NCI-H1930 (cell line): ENCODE results near the gene STK39.

Experiments
- DNase-seq, 2 experiments: peaks; one replicate each; lab custom pipeline; 2025; lab: John Stamatoyannopoulos, UW

Gene STK39

DNA sequence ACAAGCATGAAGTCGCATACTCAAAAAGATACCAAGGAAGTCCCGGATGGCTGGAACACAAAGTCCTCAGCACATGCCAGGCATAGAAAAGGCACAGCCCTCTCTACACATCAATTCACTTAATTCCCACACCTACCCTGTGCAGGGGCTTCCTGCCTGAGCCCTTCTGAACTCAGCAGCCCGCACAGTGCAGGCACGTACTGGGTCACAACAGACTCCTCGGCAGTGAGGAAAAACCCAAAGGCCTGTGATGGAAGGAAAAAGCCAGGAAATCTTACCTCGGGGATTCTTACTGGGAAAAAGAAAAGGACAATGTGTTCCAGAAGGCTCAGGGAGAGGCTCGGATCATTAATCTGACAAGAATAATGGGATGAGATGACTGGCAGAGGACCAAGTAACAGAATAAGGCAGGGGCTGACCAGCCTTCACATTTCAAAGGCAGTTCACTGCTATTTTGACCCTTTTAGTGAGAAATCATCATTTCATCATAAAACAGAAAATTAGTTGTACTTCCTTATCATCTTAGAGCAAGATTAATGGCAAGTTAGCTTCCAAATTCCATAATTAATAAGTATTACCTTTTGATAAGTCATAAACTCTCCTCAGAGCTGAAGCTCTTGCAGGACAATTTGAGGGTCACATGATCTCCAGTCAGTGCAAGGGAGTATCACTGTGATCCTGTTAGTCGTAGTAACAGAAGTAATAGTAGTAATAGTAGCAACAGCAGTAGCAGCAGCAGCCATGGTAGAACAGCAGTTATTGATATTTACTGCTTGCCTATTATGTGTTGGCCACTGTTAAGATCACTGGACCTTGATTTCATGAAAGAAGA lies 87.4 kb downstream of the STK39 start:
- no peak for DNase-seq

DNA sequence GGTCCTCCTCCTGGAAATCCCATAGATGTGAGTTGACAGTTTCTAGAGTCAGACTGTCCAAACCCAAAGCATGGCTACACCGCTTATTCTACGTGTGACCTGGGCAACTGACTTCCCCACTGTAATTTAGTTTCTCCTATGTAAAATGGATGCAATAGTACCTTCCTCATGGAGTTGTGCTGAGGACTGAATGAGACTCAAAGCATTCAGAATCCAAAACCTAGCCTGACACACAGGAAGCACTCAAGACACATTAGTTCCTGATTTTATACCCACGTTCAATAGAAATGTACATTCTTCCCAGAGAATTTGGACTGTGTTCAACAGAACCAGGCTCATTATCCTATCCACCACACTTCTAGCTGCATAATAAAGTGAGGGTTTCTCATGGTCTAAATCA lies 88.8 kb downstream of the STK39 start:
- DNase-seq, result no peak

DNA sequence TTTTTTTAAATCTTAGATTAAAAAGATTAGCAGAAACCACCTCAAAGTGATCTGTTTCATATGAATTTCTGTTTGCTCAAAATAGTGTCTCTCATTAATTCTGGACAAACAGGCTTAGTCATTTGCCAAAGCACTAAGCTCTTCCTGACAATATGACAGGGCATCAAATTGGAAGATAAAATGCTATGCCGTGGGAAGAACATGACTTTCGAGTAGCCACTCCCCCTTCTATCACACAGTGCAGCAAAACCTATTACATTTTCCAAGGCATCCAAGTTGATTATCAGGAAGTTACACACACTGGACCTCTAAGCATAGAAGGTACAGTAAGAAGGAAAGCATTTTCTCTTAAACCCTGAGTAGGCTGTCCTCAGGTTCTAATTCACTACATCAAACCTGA lies 89.5 kb downstream of the STK39 start:
- DNase-seq, result no peak

DNA sequence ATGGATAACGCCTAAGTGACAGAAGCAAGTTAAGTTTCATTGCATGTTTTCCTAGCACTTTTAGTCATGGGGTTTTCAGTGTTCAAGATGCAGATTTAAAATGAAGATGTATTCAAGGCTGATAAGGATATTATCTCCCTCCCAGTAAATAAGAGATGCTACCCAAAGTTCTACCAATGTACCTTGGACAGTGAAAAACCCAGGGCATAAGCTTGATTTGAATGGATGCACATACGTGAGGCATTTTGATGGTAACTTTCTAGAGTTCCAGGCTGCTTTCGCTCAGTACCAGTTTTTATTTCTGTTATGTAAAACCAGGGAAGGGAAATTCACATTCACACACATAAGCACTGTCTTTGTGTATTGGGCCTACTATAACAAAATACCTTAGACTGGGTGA lies 90.3 kb downstream of the STK39 start:
- no peak for DNase-seq

DNA sequence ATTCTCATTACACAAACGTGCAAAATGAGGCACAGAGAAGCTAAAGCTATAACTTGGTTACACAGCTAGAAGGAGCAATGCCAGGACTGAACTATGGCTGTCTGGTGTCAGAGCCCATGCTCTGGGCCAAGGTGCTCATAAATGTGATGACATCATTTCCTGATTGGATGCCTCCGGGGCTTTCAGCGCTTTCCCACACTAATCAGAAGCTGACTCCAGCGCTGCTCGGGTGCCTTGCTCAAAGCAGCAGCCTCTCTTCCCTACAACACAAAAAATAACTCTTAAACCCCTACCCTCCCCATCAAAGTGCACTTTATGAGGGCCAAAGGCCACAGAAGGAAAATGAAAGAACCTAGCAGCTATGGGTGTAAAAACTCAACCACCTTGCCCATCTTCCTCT lies 90.7 kb downstream of the STK39 start:
- DNase-seq, result no peak

DNA sequence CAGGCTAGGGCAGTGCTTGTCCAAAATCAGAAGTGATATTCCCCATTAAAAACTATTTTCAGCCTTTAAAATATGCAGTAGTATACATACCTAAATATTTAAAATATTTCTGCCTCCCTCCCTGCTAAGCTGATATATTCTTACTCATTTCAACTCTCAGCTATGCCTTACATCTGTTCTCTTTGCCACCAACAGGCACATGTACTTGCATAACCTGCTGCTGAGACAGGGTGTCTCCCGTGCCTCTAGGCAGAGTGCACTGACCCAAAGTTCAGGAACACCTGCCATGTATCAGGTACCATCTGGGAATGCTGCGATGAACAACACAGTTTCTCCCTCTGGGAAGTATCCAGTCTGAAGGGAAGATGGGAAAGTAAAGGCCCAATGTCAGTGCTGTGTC lies 91.7 kb downstream of the STK39 start:
- DNase-seq, result no peak

GRCh38 chr2:168155046-168155445 lies 92.3 kb downstream of the STK39 start:
- DNase-seq, result no peak

DNA sequence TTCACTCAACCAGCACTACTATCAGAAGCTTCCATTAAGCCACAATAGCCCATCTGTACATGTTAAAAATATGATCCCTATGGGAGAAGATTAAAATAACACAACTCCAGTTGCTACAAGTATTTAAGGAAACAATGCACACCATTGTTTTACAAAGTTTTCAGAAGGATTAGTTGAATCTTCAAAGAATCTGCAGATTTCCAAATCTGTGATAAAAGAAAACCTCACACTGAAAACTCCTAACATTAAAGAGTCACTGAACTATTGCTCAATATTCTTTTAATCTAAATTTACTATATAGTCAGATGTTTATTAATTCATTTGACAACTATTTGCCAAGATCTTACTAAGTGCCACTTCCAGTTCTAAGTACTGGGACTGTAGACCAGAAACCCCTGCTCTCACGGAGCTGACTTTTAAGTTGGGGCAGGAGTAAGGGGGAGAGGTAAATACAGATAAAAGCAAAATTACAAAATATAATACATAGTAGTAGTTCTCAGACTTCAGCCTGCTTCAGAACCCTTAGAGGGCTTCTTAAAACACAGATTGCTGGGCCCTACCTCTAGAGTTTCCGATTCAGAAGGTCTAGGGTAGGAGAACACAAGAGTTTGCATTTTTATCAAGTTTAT lies 94.4 kb downstream of the STK39 start:
- DNase-seq, result no peak

- no peak for DNase-seq
These were observed 97.4 kb downstream of the STK39 start for GRCh38 chr2:168149986-168150385.

- no peak for DNase-seq
These were observed 98.0 kb downstream of the STK39 start for GRCh38 chr2:168149150-168149974.

DNA sequence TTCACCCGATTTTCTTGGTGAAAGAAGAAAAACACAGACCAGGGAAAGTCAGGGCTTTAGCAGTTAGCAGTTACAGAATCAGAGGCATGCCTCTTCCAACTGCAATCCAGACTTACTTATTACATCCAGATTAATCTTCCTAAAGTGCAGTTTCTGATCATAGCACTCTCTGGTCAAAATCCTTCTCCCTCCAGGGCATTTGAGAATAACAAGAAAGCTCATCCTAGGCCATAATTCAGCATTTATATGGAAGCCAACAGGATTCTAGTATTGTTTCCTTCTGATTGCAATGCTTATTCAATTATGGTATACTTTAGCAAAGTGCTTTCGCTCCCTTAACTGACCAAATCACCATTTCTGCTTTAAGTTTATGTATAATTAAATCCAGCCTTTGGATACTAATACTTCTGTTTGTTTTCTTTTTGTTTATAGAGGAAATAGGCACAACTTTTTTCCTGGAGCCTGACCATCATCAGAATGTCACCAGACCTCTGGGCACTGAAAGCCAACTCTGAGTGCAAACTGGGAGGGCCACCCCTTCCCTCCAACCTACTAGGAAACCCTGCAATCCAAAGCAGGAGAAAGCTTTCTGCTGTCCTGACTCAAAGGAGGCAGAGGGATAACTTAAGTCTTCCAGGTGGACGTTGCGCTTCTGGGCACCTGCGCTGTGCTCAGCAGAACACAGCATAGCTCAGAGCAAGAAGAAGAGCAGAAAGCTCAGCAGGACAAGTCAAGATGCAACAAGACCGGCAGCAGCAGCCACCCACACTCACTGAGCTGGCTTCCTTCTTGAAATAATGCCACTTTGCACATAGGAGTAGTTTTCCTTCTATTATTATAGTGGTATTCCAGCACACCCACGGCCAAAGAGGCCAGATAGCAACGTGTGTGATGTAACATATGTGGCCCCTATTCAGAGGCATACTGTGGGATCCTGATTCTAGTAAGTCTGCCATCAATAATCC lies 99.3 kb downstream of the STK39 start:
- no peak for DNase-seq

GRCh38 chr2:168146892-168147810 lies 100.2 kb downstream of the STK39 start:
- no peak for DNase-seq

DNA sequence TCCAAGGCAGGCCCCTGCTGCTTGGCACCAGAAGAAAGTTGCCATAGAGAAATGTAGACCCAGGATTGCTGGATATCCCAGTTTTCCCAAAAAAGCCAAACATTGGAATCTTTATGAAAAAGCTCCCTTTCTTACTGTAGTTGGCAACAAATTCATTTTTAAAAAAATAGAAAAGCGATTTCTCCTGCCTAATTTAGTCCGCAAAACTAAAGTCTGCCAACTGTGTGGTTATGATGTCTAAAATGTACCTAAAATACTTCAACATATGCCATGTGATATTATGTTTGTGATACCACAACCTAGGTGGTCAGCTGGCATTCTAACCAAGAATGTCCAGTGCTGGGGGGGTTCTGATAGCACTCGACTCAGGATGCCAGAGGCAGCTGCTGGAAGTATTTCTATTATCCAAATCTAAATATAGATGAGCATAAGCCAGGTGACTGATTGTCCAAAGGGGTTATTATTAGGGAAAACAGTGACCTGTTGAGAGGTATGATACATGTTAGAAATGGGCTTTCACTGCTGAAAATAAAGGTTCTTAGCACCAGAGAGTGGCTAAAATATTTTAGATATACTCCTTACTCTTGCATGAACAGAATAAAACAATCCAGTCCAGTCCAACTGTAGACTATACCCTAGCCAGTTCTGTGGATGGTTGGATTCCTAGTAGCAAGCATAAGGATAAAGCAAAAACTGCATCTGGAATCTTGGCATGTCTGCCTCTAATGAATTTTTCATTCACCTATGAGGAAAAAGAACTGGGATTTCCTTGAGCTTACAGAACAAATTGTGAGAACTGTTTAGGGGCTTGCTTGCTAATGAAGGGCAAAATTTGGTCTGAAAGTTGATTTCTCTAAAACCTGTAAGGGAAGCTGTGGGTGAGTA lies 101.7 kb downstream of the STK39 start:
- DNase-seq, result no peak

GRCh38 chr2:168145011-168145410 lies 102.4 kb downstream of the STK39 start:
- DNase-seq, result no peak

DNA sequence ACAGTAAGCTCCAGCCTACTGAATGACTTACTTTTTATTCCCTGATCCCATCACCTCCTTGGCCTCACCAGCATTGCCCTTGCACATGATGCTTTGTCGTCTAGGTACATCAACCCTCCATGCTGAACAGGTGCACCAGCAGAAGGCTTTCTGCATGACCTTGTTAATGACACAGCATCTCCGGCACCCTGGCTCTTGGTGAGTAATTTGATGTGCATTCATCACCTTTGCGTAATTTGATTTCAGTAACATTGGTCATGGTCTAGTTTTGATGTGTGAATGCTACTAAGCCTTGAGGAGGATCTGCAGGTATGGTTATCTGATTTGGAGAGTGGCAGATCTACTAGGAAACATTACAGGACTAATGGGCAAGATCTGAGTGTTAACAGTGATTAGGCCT lies 103.6 kb downstream of the STK39 start:
- DNase-seq, result no peak

DNA sequence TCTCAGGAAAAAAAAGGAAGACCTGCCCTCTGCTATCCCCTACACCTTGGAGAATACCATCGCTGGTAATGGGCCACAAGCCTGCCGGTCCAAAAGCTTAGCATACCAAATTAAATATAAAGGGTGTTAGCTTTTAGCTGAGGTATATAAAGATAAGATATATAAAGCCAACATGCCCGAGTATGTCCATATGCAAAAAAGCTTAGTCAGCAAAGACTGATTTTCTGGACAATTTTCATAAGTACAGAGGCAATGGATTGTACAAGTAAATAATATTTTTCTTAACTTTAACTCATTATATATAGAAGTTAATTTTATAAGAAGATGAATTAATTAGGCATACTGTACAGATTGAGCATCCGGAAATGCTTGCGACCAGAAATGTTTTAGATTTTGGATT lies 106.5 kb downstream of the STK39 start:
- DNase-seq, result no peak

- DNase-seq, result no peak
These were observed 107.5 kb downstream of the STK39 start for GRCh38 chr2:168139852-168140251.

- DNase-seq, result no peak
These were observed 108.5 kb downstream of the STK39 start for GRCh38 chr2:168138901-168139300.

GRCh38 chr2:168138374-168138773 lies 109.0 kb downstream of the STK39 start:
- DNase-seq, result no peak
